ENCODE data around the gene NXPH1. TPM values are rescaled to one million over a fixed set of nuclear protein-coding genes. Genes with fewer than 3 reads are reported as not detected.

The NXPH1 gene
- total RNA-seq, 1 donor: not detected

DNA sequence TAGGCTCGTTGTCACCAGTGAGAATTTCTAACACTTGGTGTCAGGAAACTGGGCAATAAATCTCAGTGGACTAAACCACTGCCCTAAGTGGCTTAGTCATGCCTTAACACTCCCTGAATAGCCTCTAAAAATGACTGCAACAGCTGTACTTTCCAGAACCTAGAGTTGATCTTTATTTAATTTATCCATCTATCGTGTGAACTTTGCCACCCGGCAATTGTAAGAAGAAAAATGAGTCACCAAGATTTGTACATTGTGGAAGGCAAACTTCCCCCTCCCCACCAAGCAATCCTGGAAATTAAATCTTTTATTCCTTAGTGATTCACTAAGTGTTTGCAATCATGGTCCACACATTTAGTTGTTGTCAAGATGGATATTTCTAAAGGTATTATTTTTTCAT lies 47.1 kb downstream of the NXPH1 start:
- no peaks in the 10 kb centered on the region for H4K20me1 ChIP-seq (ENCODE audit: insufficient read depth, low read length)
- no peaks in the 10 kb centered on the region for H3K27me3 ChIP-seq (ENCODE audit: insufficient read depth, low read length)
- TF ChIP-seq, protein P1, sequence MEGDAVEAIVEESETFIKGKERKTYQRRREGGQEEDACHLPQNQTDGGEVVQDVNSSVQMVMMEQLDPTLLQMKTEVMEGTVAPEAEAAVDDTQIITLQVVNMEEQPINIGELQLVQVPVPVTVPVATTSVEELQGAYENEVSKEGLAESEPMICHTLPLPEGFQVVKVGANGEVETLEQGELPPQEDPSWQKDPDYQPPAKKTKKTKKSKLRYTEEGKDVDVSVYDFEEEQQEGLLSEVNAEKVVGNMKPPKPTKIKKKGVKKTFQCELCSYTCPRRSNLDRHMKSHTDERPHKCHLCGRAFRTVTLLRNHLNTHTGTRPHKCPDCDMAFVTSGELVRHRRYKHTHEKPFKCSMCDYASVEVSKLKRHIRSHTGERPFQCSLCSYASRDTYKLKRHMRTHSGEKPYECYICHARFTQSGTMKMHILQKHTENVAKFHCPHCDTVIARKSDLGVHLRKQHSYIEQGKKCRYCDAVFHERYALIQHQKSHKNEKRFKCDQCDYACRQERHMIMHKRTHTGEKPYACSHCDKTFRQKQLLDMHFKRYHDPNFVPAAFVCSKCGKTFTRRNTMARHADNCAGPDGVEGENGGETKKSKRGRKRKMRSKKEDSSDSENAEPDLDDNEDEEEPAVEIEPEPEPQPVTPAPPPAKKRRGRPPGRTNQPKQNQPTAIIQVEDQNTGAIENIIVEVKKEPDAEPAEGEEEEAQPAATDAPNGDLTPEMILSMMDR (IDR thresholded peaks at IDR 0.05; ENCODE audit: extremely low read depth, low read depth, low read length): no peak
- no peaks in the 10 kb centered on the region for H3K36me3 ChIP-seq (ENCODE audit: insufficient read depth, low read length)
- no peak overlapping the region for H3K4me3 ChIP-seq (ENCODE audit: insufficient read depth, low read length)
- no peak overlapping the region for H2AFZ ChIP-seq (ENCODE audit: low read length)
- H3K27ac ChIP-seq (ENCODE audit: low read depth, low read length): no peak overlapping the region
- no peak overlapping the region for H3K4me2 ChIP-seq (ENCODE audit: insufficient read depth, low read length)
- H3K4me1 ChIP-seq (ENCODE audit: insufficient read depth, low read length): no peaks in the 10 kb centered on the region
- H3K79me2 ChIP-seq (ENCODE audit: insufficient read depth, low read length): no peaks in the 10 kb centered on the region
- DNase-seq (ENCODE audit: insufficient read length, low spot score, missing footprints): no peak
- H3K9me3 ChIP-seq (ENCODE audit: low read depth, low read length): peaks cover 4% of the 10 kb centered on the region

- Histone ChIP-seq H3K27ac (ENCODE audit: low read depth, low read length) (no peak overlapping the region), H3K4me3 (ENCODE audit: insufficient read depth, low read length) (no peak overlapping the region), H3K4me2 (ENCODE audit: insufficient read depth, low read length) (no peak overlapping the region), H2AFZ (ENCODE audit: low read length) (no peak overlapping the region), H3K4me1 (ENCODE audit: insufficient read depth, low read length) (no peaks in the 10 kb centered on the region), H3K9me3 (ENCODE audit: low read depth, low read length) (peaks cover 4% of the 10 kb centered on the region), H3K27me3 (ENCODE audit: insufficient read depth, low read length) (no peaks in the 10 kb centered on the region), H4K20me1 (ENCODE audit: insufficient read depth, low read length) (no peaks in the 10 kb centered on the region), H3K79me2 (ENCODE audit: insufficient read depth, low read length) (no peaks in the 10 kb centered on the region), H3K36me3 (ENCODE audit: insufficient read depth, low read length) (no peaks in the 10 kb centered on the region)
- no peak for DNase-seq (ENCODE audit: insufficient read length, low spot score, missing footprints)
- TF ChIP-seq, protein P1 (IDR thresholded peaks at IDR 0.05; ENCODE audit: extremely low read depth, low read depth, low read length): no peak
These were observed 47.7 kb downstream of the NXPH1 start for GRCh38 chr7:8481096-8481495.

GRCh38 chr7:8481752-8482446 lies 48.5 kb downstream of the NXPH1 start:
- Histone ChIP-seq H3K79me2 (ENCODE audit: insufficient read depth, low read length) (no peaks in the 10 kb centered on the region), H4K20me1 (ENCODE audit: insufficient read depth, low read length) (no peaks in the 10 kb centered on the region), H2AFZ (ENCODE audit: low read length) (no peak overlapping the region), H3K36me3 (ENCODE audit: insufficient read depth, low read length) (no peaks in the 10 kb centered on the region), H3K4me3 (ENCODE audit: insufficient read depth, low read length) (no peak overlapping the region), H3K27ac (ENCODE audit: low read depth, low read length) (no peak overlapping the region), H3K9me3 (ENCODE audit: low read depth, low read length) (peaks cover 4% of the 10 kb centered on the region), H3K4me2 (ENCODE audit: insufficient read depth, low read length) (no peak overlapping the region), H3K4me1 (ENCODE audit: insufficient read depth, low read length) (no peaks in the 10 kb centered on the region), H3K27me3 (ENCODE audit: insufficient read depth, low read length) (no peaks in the 10 kb centered on the region)
- TF ChIP-seq, protein P1 (IDR thresholded peaks at IDR 0.05; ENCODE audit: extremely low read depth, low read depth, low read length): no peak
- no peak for DNase-seq (ENCODE audit: insufficient read length, low spot score, missing footprints)

GRCh38 chr7:8490391-8491045 lies 57.1 kb downstream of the NXPH1 start:
- H3K27me3 ChIP-seq (ENCODE audit: insufficient read depth, low read length): no peaks in the 10 kb centered on the region
- no peak for DNase-seq (ENCODE audit: insufficient read length, low spot score, missing footprints)
- H3K9me3 ChIP-seq (ENCODE audit: low read depth, low read length): peaks cover 9% of the 10 kb centered on the region
- H3K4me2 ChIP-seq (ENCODE audit: insufficient read depth, low read length): no peak overlapping the region
- no peak overlapping the region for H3K27ac ChIP-seq (ENCODE audit: low read depth, low read length)
- TF ChIP-seq, protein P1 (IDR thresholded peaks at IDR 0.05; ENCODE audit: extremely low read depth, low read depth, low read length): no peak
- H3K79me2 ChIP-seq (ENCODE audit: insufficient read depth, low read length): no peaks in the 10 kb centered on the region
- H3K36me3 ChIP-seq (ENCODE audit: insufficient read depth, low read length): no peaks in the 10 kb centered on the region
- H3K4me1 ChIP-seq (ENCODE audit: insufficient read depth, low read length): no peaks in the 10 kb centered on the region
- no peaks in the 10 kb centered on the region for H4K20me1 ChIP-seq (ENCODE audit: insufficient read depth, low read length)
- H2AFZ ChIP-seq (ENCODE audit: low read length): no peak overlapping the region
- no peak overlapping the region for H3K4me3 ChIP-seq (ENCODE audit: insufficient read depth, low read length)

Data from osteoblast (primary cell).